Stimulated activated CD4-positive, alpha-beta T cell treated with anti-CD3 and anti-CD28 coated beads, Interleukin-1b, Interleukin-23, amount 100 ng/mL, for 4 hours (primary cell): Measurements from ENCODE around the gene SCGB1A1.

Source experiments
- DNase-seq, 2 donors: peaks; one replicate each; pipeline ENCODE4 v3.0.0-alpha.2; 2020; ENCODE audit warnings: low read depth in 2 of 2

SCGB1A1 gene

DNA sequence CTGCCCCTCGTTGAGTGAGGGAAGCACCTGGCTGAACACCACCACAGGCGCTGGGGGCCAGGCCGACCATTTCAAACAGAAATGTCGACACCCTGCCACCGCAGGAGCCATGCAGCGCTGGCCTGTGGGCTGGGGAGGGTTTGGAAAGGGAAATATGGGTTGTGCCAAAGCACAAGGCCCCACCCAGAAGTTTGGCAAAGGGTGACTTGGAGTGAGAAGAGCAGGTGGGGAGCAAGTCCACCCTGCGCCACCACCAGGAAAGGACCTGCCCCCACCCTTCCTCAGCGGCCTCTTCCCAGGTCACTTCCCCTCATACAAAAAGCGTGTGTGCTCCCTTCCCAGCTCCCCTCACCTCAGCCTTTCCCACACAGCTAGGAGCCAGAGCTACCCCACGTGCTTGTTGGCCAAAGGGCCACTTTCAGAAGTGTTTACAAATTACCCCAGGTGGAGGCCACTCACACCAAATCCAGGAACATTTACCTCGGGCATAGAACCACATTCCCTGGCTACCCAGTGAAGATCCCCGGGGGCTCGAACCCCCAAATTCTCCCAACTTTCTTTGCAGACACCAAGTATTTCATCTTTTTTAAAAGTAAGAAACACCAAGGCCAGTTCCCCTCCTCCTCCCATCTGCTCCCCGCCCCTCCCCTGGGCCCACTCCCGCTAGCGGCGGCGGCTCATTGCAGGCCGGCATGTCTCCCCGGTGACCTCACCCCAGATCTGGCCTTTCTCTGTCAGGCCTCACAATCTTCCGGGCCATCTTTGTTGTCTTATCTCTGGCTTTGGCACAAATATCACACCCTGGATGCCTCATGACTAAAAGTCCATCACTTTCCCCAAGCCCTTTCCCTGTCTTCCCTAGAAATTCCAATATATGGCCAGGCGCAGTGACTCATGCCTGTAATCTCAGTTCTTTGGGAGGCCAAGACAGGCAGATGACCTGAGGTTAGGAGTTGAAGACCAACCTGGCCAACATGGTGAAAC is 20.5 kb upstream of the SCGB1A1 start:
- DNase-seq: no peak

DNA sequence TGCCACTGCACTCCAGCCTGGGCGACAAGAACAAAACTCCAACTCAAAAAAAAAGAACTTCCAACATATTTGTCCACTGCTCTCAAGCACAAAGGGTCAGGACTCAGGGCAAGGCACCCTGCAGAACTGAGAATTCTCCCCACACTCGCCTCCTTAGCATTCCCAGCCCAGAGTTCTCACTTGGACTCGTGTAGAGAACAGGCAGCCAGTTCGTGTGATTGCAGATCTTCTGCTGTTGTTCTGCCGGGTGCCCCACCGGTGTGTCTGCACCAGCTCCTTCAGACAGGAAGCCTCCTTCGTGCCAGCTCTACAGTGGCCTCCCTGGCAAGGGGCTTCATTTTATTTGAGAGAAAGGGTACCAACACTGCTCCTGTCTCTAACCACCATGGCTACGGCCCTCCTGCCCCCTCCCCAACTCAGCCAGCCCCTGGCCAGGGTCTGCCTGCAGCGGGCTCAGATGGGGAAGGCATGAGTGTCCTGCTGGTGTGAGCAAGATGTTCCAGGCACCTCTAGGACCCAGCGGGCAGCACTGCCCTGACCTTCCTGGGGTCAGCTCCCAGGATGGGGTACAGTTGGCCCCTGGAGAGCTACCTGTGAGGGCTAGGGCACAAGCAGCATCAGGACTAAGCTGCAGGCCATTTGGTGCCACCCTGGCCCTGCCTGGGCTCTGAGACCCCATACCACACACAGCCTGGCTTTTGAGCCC is 19.5 kb upstream of the SCGB1A1 start:
- no peak for DNase-seq

DNA sequence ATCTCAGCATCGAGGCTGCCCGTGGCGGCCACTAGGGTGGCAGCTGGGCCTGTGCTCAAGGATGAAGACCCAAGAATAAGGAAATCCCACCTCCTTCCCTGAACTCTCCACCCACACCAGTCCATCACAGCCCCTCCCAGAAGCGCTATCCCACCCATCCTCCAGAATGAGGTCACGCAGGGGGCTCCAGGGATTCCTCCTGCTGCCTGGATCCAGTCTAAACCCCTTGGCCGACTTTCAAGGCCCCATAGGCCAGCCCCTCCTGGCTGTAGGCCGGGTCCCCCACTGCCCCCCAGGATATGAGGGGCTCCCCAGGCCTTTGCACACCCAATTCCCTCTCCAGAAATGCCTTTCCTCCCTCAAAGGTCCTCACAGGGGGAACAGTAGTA is 19.0 kb upstream of the SCGB1A1 start:
- DNase-seq: no peak

DNA sequence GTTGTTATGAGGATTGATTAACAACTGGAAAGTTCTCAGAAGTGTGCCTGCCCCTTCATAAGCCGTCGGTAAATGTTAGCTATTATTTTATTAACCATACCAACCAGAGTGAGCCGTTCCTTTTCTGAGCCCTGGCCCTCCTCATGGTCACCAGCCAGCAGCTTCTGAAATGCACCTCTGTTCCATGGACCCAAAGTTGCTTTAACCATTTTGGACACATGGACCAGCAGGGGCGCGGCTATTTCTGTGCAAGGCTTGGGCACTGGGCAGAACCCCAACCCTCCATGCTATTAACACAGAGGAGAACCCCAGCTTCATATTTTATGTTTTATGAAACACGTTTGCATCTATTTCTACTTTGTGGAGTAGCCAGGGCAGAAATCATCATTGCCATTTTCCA is 18.6 kb upstream of the SCGB1A1 start:
- DNase-seq: no peak

DNA sequence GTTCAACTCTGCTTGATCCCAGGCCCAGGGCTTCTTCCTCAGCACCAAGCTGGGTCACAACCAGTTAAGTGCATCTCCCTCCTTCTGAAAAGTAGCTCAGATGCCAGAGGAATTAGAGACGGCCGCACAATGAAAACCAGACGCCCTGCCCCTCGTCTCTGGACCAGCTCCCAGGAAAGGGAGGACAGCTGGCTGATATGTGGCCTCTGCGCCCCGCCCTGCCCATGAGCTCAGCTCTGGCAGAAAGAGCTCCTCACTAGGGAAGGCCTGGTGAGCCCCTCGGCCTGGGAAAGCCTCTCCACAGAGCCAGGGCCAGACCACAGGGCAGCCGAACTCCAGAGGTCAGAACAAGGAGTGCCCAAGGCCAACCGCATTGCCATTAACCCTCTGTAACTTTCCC is 18.1 kb upstream of the SCGB1A1 start:
- DNase-seq: no peak

DNA sequence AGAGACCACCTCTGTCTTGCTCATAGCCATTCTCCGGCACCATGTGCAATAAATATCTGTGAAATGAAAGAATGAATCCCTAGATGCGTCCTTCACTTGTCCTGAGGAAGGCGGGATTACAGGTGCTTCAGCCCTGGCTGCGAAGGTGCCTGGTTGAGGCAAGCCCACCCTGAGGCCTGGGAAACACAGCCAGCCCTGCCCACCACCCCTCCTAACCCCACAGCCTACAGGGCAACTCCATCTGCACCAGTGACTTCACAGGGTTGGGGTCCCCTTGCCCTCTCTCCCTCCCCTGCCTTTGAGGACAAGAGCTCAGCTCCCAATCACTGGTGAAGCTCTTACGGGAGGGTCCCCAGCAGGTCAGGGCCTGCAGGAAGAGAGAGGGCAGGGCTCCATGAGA is 17.5 kb upstream of the SCGB1A1 start:
- DNase-seq: no peak

DNA sequence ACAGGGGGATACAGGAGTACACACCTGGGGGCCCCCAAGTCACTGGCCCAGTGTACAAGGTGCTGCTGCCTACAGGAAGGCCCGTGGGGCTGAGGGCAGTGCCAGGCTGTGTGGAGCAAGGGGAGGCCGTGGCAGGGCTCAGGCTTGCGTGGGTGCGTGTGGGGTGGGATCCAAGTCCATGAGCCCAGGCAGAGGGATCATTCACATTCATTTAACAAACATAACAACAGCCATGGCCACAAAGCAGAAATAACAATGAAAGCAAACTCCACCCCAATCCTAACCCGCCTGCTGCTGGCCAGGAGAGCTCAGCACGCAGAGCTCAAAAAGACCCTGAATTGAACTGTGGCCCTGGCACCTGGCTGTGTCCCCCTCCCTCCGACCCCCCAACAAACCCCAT is 17.0 kb upstream of the SCGB1A1 start:
- no peak for DNase-seq

DNA sequence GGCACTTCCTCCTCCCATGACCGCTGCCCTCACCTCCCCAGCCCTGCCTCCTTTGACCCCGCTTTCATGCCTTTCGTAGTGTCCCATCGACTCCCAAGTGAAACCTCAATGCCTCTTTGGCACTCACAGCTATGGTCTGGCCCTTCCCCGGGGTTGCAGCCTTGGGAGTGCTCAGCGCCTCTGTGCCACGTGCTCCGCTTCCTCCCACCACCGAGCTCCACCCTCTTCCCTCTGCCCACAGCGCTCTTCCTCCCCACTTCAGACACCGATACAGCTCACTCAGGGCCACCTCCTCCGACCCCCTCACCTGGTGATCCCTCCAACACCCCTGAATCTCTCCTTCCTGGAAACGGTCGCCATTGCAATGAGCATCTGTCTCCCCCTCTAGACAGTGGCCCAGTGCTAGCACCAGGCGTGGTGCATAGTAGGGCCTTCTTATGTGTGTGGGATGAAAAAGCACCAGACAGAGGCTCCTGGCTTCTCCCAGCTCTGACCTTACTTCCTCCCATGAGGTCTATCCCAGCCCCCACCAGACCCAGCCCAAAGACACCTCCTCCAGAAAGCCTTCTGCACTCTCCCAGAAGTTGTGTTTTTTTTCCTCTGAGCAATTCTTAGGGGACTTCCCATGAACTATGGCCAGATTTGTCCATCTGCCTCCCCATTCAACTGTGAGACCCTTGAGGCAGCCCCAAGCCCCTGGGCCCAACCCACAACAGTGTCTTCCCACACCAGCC is 16.4 kb upstream of the SCGB1A1 start:
- peak; percentile 28 to 47 for DNase-seq

DNA sequence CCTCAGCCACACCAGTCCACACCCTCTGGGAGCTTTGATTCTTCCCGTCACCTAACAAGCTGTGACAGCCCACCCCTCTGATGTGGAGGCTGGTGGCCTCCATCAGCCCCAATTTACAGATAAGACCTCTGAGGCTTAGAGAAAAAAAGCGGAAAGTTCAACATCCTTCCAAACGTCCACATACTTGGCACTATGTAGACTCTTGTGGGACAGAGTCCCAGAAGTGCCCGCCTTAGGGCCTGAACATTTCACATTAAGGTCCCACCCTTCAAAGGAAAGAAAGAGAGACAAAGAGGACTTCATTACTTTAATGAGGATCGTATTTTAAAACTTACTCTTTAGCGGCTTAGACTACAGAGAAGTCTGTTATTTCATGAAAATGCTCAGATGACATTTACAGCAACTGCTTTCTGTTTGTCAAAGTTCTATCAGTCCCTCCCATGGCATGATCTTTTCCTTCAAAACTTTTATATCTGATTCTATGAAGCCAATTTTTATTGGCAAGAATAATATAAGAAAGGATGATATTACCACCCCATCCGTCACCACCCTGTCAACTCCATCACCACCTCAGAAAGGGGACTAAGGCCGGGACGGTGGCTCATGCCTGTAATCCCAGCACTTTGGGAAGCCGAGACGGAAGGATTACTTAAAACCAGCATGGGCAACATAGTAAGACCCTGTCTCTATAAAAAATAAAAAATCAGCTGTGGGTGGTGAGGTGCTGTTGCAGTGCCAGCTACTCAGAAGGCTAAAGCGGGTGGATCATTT is 15.7 kb upstream of the SCGB1A1 start:
- no peak for DNase-seq

DNA sequence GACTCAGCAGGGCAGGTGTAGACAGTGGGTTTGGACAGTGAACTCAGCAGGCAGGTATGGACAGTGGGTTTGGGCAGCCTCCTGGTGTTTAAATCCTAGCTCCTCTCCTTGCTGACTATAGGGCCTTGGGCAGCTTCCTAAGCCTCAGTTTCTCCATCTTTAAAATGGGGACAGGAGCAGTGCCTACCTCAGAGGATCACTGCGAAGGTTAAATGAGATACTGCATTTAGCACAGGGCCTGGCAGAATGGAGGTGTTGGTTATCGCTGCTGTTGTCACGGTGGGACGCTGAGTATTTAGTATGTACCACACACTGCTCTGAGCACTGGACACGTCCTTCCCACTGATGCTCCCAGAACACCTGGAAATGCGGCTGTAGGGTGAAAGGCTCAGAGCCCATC is 14.4 kb upstream of the SCGB1A1 start:
- DNase-seq: no peak

DNA sequence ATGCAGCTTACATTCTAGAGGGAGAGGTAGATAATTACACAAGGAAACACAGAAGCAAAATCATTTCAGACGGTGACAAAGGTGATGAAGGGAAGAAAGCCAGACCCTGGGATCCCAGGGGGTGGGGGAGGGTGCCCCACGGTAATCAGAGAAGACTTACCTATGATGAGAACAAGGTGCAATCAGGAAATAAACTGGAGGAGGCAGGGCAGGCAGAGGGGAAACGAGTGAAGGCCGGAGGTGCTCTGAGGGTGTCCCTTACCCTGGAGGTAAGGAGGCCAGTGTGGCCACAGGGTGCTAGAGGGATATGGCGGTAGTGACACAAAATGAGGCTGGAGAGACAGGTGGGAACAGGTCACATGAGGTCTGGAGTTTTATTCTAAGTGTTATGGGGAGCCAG is 13.9 kb upstream of the SCGB1A1 start:
- DNase-seq: no peak

DNA sequence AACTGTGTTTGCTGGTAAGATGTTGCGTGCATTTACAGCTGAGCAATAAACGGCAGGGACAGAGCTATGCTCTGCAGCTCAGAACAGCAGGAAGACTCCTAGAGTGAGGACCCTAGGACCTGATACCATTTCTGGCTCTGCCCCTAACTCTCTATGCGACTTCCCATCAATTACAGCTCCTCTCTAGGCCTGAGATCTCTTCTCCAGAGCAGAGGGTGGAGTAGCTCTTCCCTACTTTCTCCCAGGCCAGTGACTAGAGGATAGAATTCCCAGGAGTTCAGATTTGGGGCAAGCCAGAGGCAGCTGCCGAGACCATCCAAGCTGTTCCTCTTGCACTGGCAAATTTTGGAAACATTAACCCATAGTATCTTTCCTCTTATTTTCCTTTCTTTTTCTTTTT is 12.8 kb upstream of the SCGB1A1 start:
- no peak for DNase-seq

DNA sequence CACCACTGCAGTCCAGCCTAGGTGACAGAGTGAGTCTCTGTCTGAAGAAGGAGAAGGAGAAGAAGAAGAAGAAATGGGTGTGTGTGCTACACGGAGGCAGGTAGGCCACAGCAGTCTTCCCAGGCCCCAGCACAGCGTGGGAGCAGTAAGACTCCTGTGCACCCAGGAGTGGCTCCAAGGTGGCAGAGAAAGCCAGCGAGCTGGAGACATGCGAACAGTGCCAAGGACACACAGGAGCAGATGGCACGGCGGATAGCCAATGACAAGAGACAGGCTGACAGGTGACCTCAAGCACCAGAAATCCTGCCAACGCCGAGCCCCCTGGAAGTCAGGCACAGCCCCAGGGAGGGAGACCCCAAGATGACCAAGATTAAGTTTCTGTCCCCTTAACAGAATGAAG is 9.0 kb upstream of the SCGB1A1 start:
- no peak for DNase-seq

DNA sequence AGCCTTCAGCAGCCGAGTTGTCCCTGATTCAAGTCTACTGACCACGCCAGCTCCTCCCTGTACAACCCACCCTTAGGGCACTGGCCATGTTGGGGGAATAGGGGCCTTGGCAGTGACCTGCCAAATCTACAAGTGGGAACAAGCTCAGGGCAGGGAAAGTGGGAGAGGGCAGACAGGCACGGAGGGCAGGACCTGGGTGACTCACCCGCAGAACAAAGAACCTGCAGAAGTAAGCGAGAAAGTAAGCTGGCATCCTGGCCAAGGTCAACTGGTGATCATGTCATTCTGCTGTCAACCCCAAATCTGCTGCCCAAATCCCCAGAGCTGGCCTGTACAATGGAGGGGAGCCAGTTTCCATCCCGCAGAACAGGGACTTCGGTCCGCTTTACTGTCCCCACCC is 7.9 kb upstream of the SCGB1A1 start:
- DNase-seq: no peak

DNA sequence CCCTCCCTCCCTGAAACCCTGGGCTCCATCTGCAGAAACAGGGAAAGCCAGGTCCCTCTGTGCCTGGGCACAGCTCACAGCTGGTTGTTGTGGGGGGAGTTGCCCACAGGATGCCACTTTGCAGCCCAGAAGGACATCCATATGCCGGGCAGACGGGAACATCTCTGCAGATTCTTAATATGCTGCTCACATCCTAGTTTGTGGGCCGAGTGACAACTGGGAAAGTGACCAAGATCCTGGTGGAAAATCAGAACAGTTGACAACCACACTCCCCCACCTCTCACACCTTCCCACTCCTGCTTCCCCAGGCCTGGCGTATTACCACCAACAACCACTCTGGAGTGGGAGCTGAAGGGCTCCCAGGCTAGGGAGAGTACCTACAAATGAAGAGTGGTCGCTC is 7.3 kb upstream of the SCGB1A1 start:
- DNase-seq: no peak

DNA sequence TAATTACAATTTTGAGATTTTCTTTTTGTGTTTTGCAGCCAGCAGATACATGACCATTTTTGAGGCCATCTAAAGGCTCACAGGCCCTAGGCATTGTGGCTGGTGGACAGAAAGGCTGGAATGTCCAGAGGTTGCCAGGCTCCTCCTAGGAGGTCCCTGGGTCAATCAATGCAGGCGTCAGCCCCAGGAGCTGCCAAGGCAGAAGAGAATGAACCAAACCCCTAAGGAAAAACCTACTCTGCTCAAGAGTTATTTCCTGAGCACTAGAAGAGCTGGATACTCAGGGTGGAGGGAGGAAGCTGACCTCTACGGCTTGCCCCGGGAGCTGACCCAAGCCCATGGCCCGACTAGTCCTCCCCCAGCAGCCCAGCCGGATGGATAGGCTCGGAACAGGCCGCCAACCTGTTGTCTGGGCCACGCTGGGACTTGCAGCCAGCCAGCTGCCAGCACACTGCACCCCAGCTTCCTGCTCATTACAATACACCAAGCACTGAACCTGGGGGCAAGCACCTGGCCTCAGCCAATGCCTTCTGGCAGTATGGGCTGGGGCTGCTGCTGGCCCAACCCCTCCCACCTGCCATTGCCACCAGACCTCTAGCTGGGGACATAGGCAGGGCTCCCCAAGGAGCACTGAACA is 5.7 kb upstream of the SCGB1A1 start:
- no peak for DNase-seq

DNA sequence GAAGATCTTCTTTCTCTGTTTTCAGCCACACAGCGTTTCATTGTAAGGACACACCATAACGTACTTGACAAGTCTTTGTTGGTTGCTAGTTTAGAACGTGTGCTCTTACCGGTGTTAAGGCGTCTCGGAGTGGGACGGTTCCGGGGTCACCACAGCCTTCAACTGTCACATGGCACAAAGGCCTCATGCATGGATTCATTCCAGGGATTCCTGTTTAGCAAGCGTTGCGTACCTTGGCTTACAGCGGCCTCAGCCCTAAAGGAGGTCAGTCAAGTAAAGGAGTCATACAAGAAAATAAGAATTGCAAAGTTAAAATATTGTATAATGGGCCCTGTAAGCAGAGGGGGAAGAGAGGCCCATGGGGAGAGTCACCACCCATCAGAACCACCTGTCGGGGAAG is 2.2 kb upstream of the SCGB1A1 start:
- no peak for DNase-seq

DNA sequence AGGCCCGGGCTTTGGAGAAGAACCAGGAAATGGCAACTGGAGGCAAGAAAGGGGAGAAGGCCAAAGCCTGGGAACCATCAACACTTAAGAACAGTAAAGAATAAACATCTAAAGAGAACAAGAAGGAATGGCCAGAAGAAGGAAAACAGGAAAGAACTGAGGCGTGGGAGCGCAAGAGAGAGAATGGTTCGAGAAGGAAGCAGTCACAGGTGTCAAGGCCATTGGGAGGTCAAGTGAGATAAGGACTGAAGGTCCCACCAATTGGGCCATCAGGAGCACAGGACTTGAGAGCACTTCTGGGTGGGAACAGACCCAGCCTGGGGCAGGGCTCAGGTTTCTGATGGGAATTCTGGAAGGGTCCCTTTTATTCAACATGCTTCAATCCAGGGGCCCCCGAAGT is 697 bp upstream of the SCGB1A1 start:
- DNase-seq: no peak

DNA sequence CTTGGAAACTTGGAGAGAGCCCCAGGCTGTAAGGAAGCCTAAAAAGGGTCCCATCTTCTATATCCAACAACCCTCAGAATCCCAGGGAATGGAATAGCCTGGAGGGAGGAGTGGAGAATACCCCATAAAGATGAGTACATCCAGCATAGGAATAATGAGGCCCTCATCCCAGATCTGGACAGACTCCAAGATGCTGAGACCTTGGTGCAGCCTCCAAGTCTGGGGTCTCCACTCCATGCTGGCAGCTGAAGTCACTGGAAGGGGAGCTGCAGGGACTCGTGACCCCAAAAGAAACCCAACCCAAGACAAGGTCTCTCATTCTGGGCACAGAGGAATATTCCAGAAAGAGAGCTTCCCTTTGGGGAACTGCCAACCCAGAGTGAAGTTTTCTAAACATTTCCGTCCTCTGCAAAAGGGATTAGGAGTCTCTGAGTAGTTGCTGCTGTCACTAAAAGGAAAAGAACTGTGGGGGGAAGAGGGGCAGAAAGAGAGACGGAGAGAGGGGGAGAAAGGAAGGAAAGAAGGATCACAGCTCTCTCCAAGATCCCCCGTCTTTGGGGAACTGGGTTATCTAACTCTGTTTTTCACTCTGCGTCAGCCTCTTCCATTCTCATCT is 589 bp downstream of the SCGB1A1 start:
- DNase-seq: no peak

DNA sequence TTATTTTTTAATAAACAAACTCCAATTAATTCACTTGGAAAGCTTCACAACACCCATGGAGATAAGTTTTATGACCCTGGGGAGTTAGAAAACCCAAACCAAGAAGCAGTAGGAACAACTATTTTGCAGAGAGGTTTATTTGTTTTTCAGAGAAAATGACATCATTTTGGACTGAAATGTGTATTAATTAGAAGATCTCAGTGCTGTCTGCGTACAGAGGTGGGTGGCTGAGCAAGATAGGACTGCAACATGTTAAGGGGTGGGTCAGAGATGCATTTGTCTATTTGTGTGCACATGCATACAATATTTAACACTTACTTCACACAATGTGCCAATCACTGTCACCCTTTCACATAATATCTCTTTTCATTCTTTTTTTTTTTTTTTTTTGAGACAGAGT is 1.1 kb downstream of the SCGB1A1 start:
- DNase-seq: no peak

DNA sequence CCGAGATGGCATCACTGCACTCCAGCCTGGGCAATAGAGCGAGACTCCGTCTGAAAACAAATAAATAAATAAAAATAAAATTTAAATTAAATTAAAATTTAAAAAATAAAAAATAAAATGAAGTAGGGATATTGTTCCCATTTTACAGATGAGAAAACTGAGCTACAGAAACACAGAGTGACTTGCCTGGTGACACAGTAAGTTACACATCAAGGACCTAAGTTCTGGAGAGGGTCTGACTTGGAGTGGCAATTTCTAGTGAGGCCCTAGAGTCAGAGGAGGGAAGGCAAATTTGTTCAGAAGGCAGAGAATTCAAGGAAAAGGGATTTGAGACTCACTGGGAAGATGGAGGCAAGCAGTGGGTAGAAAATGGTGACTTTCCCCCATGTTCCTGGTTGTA is 2.0 kb downstream of the SCGB1A1 start:
- no peak for DNase-seq
